K562 (cell line): ENCODE results near the gene BTRC. TPM values are rescaled to one million over a fixed set of nuclear protein-coding genes. Genes with fewer than 3 reads are reported as not detected.

Experiments used
- ATAC-seq: fragments of 200-7000 bp; cut with Tn5 transposase; 3 replicates; pipeline ENCODE4 v1.9.1; 2020; ENCODE audit warnings: moderate library complexity
- BruUV-seq: library from RNA; stranded (reverse); fragments of 400-500 nt; replicated peaks from 2 replicates; lab custom pipeline; 2021; lab: Mats Ljungman, UMichigan
- CTCF ChIA-PET: fragments of 300-600 bp; formaldehyde crosslinking; extraction: SDS; loops from one replicate; lab custom pipeline; 2021; ENCODE audit warnings: low intra/inter-chr PET ratio; lab: Yijun Ruan, JAX
- POLR2A ChIA-PET: fragments of 300-600, 350-650 bp; sonication (Branson Sonifier 250); formaldehyde crosslinking; extraction: SDS; loops from one replicate; lab custom pipeline; 2021; ENCODE audit warnings: antibody characterized with exemption, inconsistent platforms; lab: Yijun Ruan, JAX
- DNase-seq, 4 experiments: peaks; one replicate each; pipeline versions ENCODE4 v3.0.0 to v3.0.0-alpha.2; 2011 to 2018; ENCODE audit warnings: low spot score in 3 of 4, mixed read lengths in 3 of 4; ENCODE audit errors: extremely low read depth in 1 of 4
- FAIRE-seq: peaks from 2 replicates; lab custom pipeline; 2011; peaks lifted over from hg19 to GRCh38; lab: Jason Lieb, UNC
- H2AFZ ChIP-seq: 2 replicates; pipeline ENCODE4 v1.6.0; 2011; ENCODE audit warnings: low read depth, low read length, control low read depth, inconsistent platforms
- H3K27ac ChIP-seq: fragments of 200-600 bp; 3 replicates; pipeline ENCODE4 v1.8.0; 2011; ENCODE audit warnings: low read depth, mild to moderate bottlenecking, control low read depth, inconsistent platforms, low read length, moderate library complexity, mixed read lengths; ENCODE audit errors: extremely low read depth
- H3K27me3 ChIP-seq, 2 experiments: fragments of 300-600 bp in 1 of 2; 2 replicates in 1 of 2; 3 replicates in 1 of 2; pipeline versions ENCODE4 v1.6.0 to v1.8.0; 2011; ENCODE audit warnings: inconsistent platforms in 2 of 2, low read length in 2 of 2, mild to moderate bottlenecking in 1 of 2, mixed read lengths in 1 of 2, moderate library complexity in 1 of 2; ENCODE audit not compliant: control insufficient read depth in 2 of 2, insufficient read depth in 2 of 2
- H3K36me3 ChIP-seq: fragments of 300-600 bp; 3 replicates; pipeline ENCODE4 v1.8.0; 2011; ENCODE audit warnings: mild to moderate bottlenecking, low read length, inconsistent platforms; ENCODE audit not compliant: control insufficient read depth, insufficient read depth
- H3K4me1 ChIP-seq, 2 experiments: fragments of 200-600 bp in 1 of 2; replicated peaks in 1 of 2; 2 replicates in 1 of 2; 3 replicates in 1 of 2; pipeline versions ENCODE4 v1.5.1 to v1.8.0; 2011; ENCODE audit warnings: inconsistent platforms in 2 of 2, low read length in 2 of 2, mild to moderate bottlenecking in 1 of 2, mixed read lengths in 1 of 2, moderate library complexity in 1 of 2; ENCODE audit not compliant: control insufficient read depth in 2 of 2, insufficient read depth in 2 of 2
- H3K4me2 ChIP-seq: 2 replicates; pipeline ENCODE4 v1.6.1; 2011; ENCODE audit warnings: low read length, control low read depth, inconsistent platforms, mixed read lengths; ENCODE audit not compliant: insufficient read depth
- H3K4me3 ChIP-seq: fragments of 200-600 bp; sonication (generic), shearing (Covaris generic); 2 replicates; pipeline ENCODE4 v1.5.1; 2016; ENCODE audit warnings: control low read depth, inconsistent platforms
- H3K79me2 ChIP-seq: fragments of 200-600 bp; 3 replicates; pipeline ENCODE4 v1.8.0; 2011; ENCODE audit warnings: low read length, inconsistent platforms; ENCODE audit not compliant: control insufficient read depth, insufficient read depth
- H3K9ac ChIP-seq, 2 experiments: 2 replicates each; pipeline versions ENCODE4 v1.6.0 to v1.6.1; 2011; ENCODE audit warnings: low read depth in 2 of 2, low read length in 2 of 2, control low read depth in 1 of 2, inconsistent platforms in 1 of 2, mild to moderate bottlenecking in 1 of 2, mixed read lengths in 1 of 2; ENCODE audit not compliant: insufficient read depth in 1 of 2
- H3K9me1 ChIP-seq: one replicate; pipeline ENCODE4 v1.6.0; 2011; ENCODE audit warnings: inconsistent platforms, mild to moderate bottlenecking, low read length, moderate library complexity; ENCODE audit not compliant: control insufficient read depth, insufficient read depth
- H3K9me3 ChIP-seq: replicated peaks from 2 replicates; pipeline ENCODE4 v1.5.1; 2011; ENCODE audit warnings: low read depth, low read length, inconsistent platforms; ENCODE audit not compliant: control insufficient read depth, insufficient read depth
- H4K20me1 ChIP-seq: replicated peaks from 2 replicates; pipeline ENCODE4 v1.6.1; 2011; ENCODE audit warnings: low read length, inconsistent platforms, mixed read lengths; ENCODE audit not compliant: control insufficient read depth, insufficient read depth
- CHD1 ChIP-seq: fragments of 200-600 bp; sonication (generic); IDR thresholded peaks from one replicate; pipeline ENCODE4 v1.6.1; 2012; ENCODE audit warnings: mild to moderate bottlenecking, moderate library complexity, low read length, inconsistent platforms
- COPS2 ChIP-seq: fragments of 450-650 bp; conservative IDR thresholded peaks from 2 replicates; pipeline ENCODE4 v1.6.1; 2016; ENCODE audit warnings: mild to moderate bottlenecking, moderate library complexity
- CUX1 ChIP-seq: fragments of 200-800 bp; sonication (Bioruptor generic); IDR thresholded peaks from 2 replicates; pipeline ENCODE4 v1.6.1; 2016; ENCODE audit warnings: missing genetic modification characterization, missing compliant biosample characterization
- ETV6 ChIP-seq, 3 experiments: fragments of 150-350 bp in 1 of 3; sonication (generic) in 1 of 3; formaldehyde crosslinking in 1 of 3; IDR thresholded peaks; 2 replicates each; pipeline versions ENCODE4 v1.6.1 to v1.8.0; 2014 to 2022; ENCODE audit warnings: borderline replicate concordance in 2 of 3, low read depth in 2 of 3, antibody characterized with exemption in 1 of 3, low read length in 1 of 3, mild to moderate bottlenecking in 1 of 3, missing genetic modification reagents in 1 of 3
- KDM5B ChIP-seq: fragments of 200-600 bp; sonication (generic); IDR thresholded peaks from 2 replicates; pipeline ENCODE4 v1.6.1; 2012; ENCODE audit warnings: low read depth, mild to moderate bottlenecking, moderate library complexity, low read length, control low read depth, inconsistent platforms; ENCODE audit not compliant: insufficient replicate concordance
- NFATC3 ChIP-seq: fragments of 450-650 bp; IDR thresholded peaks from 2 replicates; pipeline ENCODE4 v1.6.1; 2017; ENCODE audit warnings: mild to moderate bottlenecking
- PTBP1 ChIP-seq: fragments of 200-400 bp; formaldehyde crosslinking; IDR thresholded peaks from 2 replicates; pipeline ENCODE4 v1.6.1; 2017; ENCODE audit warnings: low read depth, low read length
- STAT5A ChIP-seq: IDR thresholded peaks from 2 replicates; pipeline ENCODE4 v1.6.1; 2012; ENCODE audit warnings: low read length, inconsistent platforms, borderline replicate concordance
- TBP ChIP-seq: optimal IDR thresholded peaks from 2 replicates; pipeline ENCODE3; 2011; ENCODE audit warnings: low read depth, low read length, improper control_type of control experiment
- TSHZ1 ChIP-seq: fragments of 250-450 bp; sonication (Bioruptor Pico); IDR thresholded peaks from 2 replicates; pipeline ENCODE4 v1.4.0; 2020; ENCODE audit warnings: mild to moderate bottlenecking, moderate library complexity
- ZNF316 ChIP-seq: fragments of 450-650 bp; IDR thresholded peaks from 2 replicates; pipeline ENCODE4 v1.6.1; 2016
- ZNF586 ChIP-seq: fragments of 450-650 bp; formaldehyde crosslinking; conservative IDR thresholded peaks from 2 replicates; pipeline ENCODE4 v1.4.0; 2020; ENCODE audit warnings: mild to moderate bottlenecking, moderate library complexity
- ZNF707 ChIP-seq: fragments of 250-450 bp; sonication (Bioruptor Pico); conservative IDR thresholded peaks from 2 replicates; pipeline ENCODE4 v1.8.0; 2022; ENCODE audit warnings: inconsistent platforms, mild to moderate bottlenecking, moderate library complexity
- WGBS: fragments of 100-300 bp; shearing (Covaris generic); methylation state at CpG from one replicate; pipeline ENCODE4 v1.1.6; 2016; ENCODE audit warnings: low coverage, mixed read lengths; ENCODE audit not compliant: insufficient coverage; ENCODE audit errors: missing lambda C conversion rate; 5-methylcytosine and 5-hydroxymethylcytosine counted together
- in situ Hi-C: fragments of 300-500 bp; cut with MboI; formaldehyde crosslinking; loops from 4 replicates; pipeline ENCODE4 v1.15.0; 2018; ENCODE audit warnings: inconsistent platforms, mixed read lengths
- intact Hi-C: fragments of 100-400 bp; cut with micrococcal nuclease; formaldehyde crosslinking; loops from 2 replicates; pipeline ENCODE4 v1.14.2; 2022
- polyA plus RNA-seq, 8 experiments: library from polyadenylated mRNA; depleted of rRNA in 4 of 8; stranded (reverse) in 5 of 8; unstranded in 3 of 8; fragments of >200 nt; fragmentation: Nextera tagmentation in 2 of 8; fragmentation: Illumina TruSeq in 1 of 8; extraction: Ambion mirVana in 2 of 8; extraction: Trizol in 1 of 8; gene quantifications; 2 replicates each; pipeline versions ENCODE4 v1.2.1 to v1.2.3, GENCODE V29; 2011 to 2014; ENCODE audit warnings: inconsistent platforms in 1 of 8, missing spikeins in 1 of 8
- total RNA-seq, 7 experiments: library from RNA; depleted of rRNA in 6 of 7; stranded (reverse); fragments of >200 nt in 6 of 7; fragmentation: Illumina TruSeq in 2 of 7; extraction: Trizol in 2 of 7; gene quantifications; 2 replicates each; pipeline versions ENCODE4 v1.2.1 to v1.2.3, GENCODE V29; 2011 to 2021; ENCODE audit warnings: low replicate concordance in 1 of 7

The BTRC gene
- total and polyA plus RNA-seq, 9 of the 15 experiments (the other 6 are each of a cell fraction or from before 2014, with no cell fraction given): 1.6 to 15.4 (median 7.0) TPM

DNA sequence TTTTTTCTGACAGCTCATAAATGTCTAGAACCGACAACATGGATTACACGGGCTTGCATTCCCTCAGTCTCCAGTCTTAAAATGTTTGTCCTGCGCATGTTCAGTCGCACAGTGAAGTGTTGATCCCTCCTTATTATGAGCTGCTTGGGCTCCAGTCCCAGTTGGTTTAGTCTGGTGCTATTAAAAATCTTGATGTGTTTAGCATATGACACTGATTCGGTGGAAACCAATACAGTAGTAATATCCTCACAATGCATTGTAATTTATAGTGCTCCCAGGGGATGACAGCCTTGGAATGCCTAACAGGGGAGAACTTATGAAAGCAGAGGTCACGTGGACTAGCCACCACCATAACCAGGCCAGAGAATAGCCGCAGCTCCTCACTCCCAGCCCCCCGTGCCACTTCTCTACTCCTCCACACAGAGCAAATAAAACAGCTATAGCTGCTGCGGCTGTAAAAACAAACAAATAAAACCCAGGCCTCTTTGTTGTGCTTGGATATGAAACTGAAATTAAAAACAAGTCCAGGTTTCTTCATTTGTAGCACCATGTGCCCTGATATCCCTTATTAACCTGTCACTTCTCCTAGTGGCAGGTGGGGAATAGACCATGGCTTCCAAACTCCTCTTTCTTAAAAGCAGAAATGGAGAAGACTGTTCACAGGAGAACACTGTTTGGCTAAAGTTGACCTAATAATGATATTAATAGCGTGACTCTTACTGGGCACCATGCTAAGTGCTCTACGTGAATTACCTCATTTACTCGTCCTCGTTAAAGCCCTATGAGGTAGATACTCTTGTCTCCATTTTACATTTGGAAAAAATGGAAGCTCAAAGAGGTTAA, 241.8 kb downstream of the BTRC start:
- intact Hi-C loops: no loop called here
- ChIA-PET POLR2A (interaction anchor here (1.0 kb wide), 1 partner anchor 19 kb away, joined by 6 read pairs; no protein-coding TSS in a partner anchor), CTCF (no interaction called here)
- in situ Hi-C loops: no loop called here
- H3K4me3 ChIP-seq: no peak overlapping the region
- H3K27ac ChIP-seq: no peak overlapping the region
- no peak overlapping the region for H2AFZ ChIP-seq
- no peaks in the 10 kb centered on the region for H3K9me1 ChIP-seq
- FAIRE-seq (no peak), DNase-seq (no peak), ATAC-seq (no peak)
- H3K9me3 ChIP-seq: no peaks in the 10 kb centered on the region
- no peak overlapping the region for H3K9ac ChIP-seq
- H4K20me1 ChIP-seq: no peaks in the 10 kb centered on the region
- no TSS peak for BruUV-seq
- no peak overlapping the region for H3K4me2 ChIP-seq
- WGBS: 70% methylated on average over 13 of the region's 13 CpGs
- no peaks in the 10 kb centered on the region for H3K27me3 ChIP-seq
- no peak for TF ChIP-seq CUX1
- no peak for TF ChIP-seq ZNF707 (CRISPR knock-in tag)
- TF ChIP-seq ZNF316: no peak
- no peak for TF ChIP-seq ZNF586
- no peak for TF ChIP-seq ETV6 (IDR thresholded peaks at IDR 0.05; ENCODE audit: borderline replicate concordance in 1 of 2, low read depth in 2 of 2, low read length in 1 of 2)
- no peak for TF ChIP-seq ETV6 (CRISPR knock-in tag; IDR thresholded peaks at IDR 0.05; ENCODE audit: borderline replicate concordance)
- TF ChIP-seq PTBP1: no peak
- TF ChIP-seq TSHZ1: no peak
- TF ChIP-seq NFATC3: no peak
- no peak for TF ChIP-seq CHD1
- no peak for TF ChIP-seq KDM5B
- TF ChIP-seq COPS2: no peak
- TF ChIP-seq TBP: no peak
- TF ChIP-seq STAT5A: no peak
- H3K36me3 ChIP-seq: no peaks in the 10 kb centered on the region
- H3K79me2 ChIP-seq: no peaks in the 10 kb centered on the region
- no peaks in the 10 kb centered on the region; a peak in 2 of 5 replicates for H3K4me1 ChIP-seq
